ENCODE measurements around the gene ACTR5.

ACTR5 gene

DNA sequence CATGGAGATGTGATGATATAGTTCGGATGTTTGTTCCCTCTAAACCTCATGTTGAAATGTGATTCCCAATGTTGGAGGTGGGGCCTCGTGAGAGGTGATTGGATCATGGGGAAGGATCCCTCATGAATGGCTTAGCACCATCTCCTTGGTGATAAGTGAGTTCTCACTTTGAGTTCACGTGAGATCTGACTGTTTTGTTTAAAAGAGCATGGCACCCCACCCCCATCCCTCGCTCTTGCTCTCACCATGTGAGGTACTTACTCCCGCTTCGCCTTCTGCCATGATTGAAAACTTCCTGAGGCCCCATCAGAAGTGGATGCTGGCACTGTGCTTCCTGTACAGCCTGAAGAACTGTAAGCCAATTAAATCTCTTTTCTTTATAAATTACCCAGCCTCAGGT lies 13.1 kb upstream of the ACTR5 start:
- no peak overlapping the region for H3K4me3 ChIP-seq (ENCODE audit: low read depth, low read length)
- TF ChIP-seq, protein P1, sequence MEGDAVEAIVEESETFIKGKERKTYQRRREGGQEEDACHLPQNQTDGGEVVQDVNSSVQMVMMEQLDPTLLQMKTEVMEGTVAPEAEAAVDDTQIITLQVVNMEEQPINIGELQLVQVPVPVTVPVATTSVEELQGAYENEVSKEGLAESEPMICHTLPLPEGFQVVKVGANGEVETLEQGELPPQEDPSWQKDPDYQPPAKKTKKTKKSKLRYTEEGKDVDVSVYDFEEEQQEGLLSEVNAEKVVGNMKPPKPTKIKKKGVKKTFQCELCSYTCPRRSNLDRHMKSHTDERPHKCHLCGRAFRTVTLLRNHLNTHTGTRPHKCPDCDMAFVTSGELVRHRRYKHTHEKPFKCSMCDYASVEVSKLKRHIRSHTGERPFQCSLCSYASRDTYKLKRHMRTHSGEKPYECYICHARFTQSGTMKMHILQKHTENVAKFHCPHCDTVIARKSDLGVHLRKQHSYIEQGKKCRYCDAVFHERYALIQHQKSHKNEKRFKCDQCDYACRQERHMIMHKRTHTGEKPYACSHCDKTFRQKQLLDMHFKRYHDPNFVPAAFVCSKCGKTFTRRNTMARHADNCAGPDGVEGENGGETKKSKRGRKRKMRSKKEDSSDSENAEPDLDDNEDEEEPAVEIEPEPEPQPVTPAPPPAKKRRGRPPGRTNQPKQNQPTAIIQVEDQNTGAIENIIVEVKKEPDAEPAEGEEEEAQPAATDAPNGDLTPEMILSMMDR (IDR thresholded peaks at IDR 0.05; ENCODE audit: borderline replicate concordance, insufficient read depth, low read depth, low read length) = no peak

DNA sequence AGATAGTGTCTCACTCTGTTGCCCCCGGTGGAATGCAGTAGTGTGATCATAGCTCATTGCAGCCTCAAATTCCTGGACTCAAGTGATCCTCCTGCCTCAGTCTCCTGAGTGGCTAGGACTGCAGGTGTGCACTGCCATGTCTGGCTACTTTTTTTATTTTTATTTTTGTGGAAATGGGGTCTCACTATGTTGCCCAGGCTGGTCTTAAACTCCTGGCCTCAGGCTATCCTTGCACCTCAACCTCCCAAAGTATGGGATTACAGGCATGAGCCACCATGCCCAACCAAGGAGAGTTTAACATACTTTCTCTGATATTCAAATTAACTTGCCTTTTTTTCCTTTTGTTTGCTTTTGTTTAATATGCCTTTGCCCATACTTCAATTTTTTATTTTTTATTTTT lies 10.4 kb upstream of the ACTR5 start:
- TF ChIP-seq, protein P1 (IDR thresholded peaks at IDR 0.05; ENCODE audit: borderline replicate concordance, insufficient read depth, low read depth, low read length) = no peak
- no peak overlapping the region for H3K4me3 ChIP-seq (ENCODE audit: low read depth, low read length)

DNA sequence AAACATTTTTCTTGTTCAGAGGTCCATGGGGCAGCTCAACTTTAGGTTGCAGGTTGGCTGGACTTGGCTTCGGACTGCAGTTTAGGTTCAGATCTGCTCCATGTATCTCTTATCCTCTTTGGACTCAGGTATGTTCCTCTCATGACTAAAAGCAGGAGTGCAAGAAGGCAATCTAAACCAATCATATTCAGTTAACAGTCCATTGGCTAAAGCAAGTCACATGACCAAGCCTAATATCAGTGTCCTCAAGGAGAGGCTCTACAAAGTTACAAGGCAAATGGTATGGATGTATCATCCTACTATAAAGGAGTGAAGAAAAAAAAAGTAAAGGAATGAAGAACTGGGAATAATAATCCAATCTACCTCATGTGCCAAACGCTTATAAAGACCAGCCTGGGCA lies 2.5 kb upstream of the ACTR5 start:
- TF ChIP-seq, protein P1 (IDR thresholded peaks at IDR 0.05; ENCODE audit: borderline replicate concordance, insufficient read depth, low read depth, low read length) = no peak
- H3K4me3 ChIP-seq (ENCODE audit: low read depth, low read length) = no peak overlapping the region

DNA sequence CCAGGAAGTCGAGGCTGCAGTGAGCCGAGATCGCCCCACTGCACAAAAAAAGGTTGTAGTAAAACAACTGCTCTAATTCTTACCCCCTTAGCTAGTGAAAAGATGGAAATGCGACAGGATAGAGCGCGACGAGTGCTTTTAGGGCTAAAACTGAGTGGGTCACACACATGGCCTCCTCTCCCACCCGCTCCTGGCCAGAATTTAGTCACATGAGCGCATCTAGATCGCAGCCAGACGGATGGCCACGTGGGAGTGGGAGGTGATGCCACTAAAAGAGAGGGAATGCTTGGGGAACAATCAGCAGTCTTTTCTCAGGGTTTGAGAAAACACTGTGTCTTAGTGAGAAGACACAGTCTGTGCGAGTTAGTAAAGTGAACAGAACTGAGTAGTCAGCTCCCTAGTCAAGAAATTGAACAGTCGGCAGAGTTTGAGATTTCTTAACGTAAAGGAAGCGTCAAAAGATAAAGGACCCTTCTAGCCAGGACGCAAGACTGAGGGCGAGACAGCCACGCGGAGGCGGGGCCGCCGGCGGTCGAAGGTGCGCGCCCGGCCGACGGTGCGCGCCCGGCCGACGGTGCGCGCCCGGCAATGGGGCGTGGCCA lies 664 bp upstream of the ACTR5 start:
- no peak overlapping the region for H3K4me3 ChIP-seq (ENCODE audit: low read depth, low read length)
- TF ChIP-seq, protein P1 (IDR thresholded peaks at IDR 0.05; ENCODE audit: borderline replicate concordance, insufficient read depth, low read depth, low read length) = no peak

DNA sequence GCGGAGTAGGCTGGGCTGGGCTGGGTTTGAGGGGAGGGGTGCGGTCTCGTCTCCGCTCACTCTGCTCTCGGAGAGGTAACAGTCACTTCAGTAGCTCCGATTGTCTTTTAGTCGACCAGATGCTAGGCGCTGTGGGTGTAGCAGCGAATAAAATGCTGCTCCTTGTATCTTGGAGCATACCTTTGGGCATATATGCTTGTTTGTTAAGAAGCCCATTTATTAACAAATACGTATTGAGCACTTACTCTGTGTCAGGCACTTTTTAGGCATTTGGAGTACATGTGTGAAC lies 545 bp downstream of the ACTR5 start:
- TF ChIP-seq, protein P1 (IDR thresholded peaks at IDR 0.05; ENCODE audit: borderline replicate concordance, insufficient read depth, low read depth, low read length) = no peak
- peak overlapping the region; percentile 85 for H3K4me3 ChIP-seq (ENCODE audit: low read depth, low read length)

DNA sequence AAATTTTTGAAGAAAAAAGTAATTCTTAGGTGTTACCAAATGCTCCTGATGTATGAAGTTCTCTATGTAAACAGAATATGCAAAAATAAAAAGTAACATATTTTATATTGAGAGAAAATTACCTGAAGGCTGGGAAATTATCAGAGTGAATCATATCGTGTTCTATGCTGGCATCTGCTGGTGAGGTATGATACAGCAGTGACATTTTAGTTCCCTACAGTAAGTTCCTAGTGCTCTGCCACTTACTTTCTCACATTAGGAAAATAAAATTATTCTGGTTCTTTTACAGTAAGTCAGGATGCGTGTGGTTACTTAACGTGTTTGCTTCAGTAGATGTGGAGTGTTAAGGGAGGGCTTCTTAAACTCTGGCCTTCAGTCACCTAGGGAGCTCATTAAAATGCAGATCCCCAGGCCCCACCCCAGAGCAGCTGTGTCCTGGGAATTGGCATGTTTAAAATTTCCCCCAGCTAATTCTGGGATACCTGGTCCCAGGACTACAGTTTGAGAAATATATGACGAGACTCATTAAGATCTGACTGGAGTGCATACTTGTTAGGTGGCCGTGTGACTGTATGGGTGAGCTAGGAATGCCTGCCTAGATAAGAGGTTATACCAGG lies 3.2 kb downstream of the ACTR5 start:
- TF ChIP-seq, protein P1 (IDR thresholded peaks at IDR 0.05; ENCODE audit: borderline replicate concordance, insufficient read depth, low read depth, low read length) = peak; percentile 53
- H3K4me3 ChIP-seq (ENCODE audit: low read depth, low read length) = no peak overlapping the region

DNA sequence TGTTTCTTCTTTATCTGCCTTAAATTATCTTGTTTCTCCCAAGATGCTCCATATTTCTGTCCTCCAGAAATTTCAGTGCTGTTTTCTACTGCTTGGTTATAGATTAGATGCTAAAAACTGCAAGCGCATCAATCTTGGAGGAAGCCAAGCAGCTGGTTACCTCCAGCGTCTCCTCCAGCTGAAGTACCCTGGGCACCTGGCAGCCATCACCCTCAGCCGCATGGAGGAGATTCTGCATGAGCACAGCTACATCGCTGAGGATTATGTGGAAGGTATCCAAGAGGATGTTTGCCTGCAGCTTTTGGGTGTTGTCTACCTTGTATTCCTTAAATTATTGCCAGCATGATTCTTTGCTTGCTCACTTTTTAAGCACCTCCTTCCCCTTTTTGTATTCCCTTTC lies 3.8 kb downstream of the ACTR5 start:
- H3K4me3 ChIP-seq (ENCODE audit: low read depth, low read length) = no peak overlapping the region
- TF ChIP-seq, protein P1 (IDR thresholded peaks at IDR 0.05; ENCODE audit: borderline replicate concordance, insufficient read depth, low read depth, low read length) = no peak

Data from GM12875 (cell line).